Type B pancreatic cell (in vitro differentiated cells): ENCODE results near the gene MBL2. TPM values are rescaled to one million over a fixed set of nuclear protein-coding genes. Genes with fewer than 3 reads are reported as not detected.

Experiments
- DNase-seq: peaks from one replicate; pipeline ENCODE4 v3.0.0; 2021; ENCODE audit warnings: mixed read lengths; ENCODE audit not compliant: unreplicated experiment; ENCODE audit errors: extremely low spot score
- H3K27ac Mint-ChIP-seq: 2 replicates; pipeline ENCODE4 v1.8.0; 2021; ENCODE audit warnings: mild to moderate bottlenecking, mixed read lengths
- H3K27me3 Mint-ChIP-seq: 2 replicates; pipeline ENCODE4 v1.8.0; 2021; ENCODE audit warnings: mixed read lengths
- H3K36me3 Mint-ChIP-seq: 2 replicates; pipeline ENCODE4 v1.8.0; 2021; ENCODE audit warnings: mixed read lengths
- H3K4me1 Mint-ChIP-seq: one replicate; pipeline ENCODE4 v1.8.0; 2021; ENCODE audit warnings: mixed read lengths; ENCODE audit not compliant: unreplicated experiment
- H3K4me3 Mint-ChIP-seq: 2 replicates; pipeline ENCODE4 v1.8.0; 2021; ENCODE audit warnings: mild to moderate bottlenecking, mixed read lengths
- H3K9me3 Mint-ChIP-seq: 2 replicates; pipeline ENCODE4 v1.8.0; 2021; ENCODE audit warnings: mixed read lengths
- CTCF ChIP-seq: fragments of 200-600 bp; sonication (generic); conservative IDR thresholded peaks from 2 replicates; pipeline ENCODE4 v1.5.0; 2021; ENCODE audit warnings: antibody characterized with exemption, mild to moderate bottlenecking
- total RNA-seq: library from RNA; stranded (reverse); gene quantifications from 2 replicates; pipeline ENCODE4 v1.2.1, GENCODE V29; 2021; ENCODE audit warnings: low replicate concordance

The MBL2 gene
- total RNA-seq, 1 donor from 2014 or later = not detected

- DNase-seq = no peak
- H3K9me3 Mint-ChIP-seq = no peaks in the 10 kb centered on the region
- no peak for TF ChIP-seq CTCF
Measured at GRCh38 chr10:52777414-52777813, 4.8 kb upstream of the MBL2 start.

GRCh38 chr10:52776471-52776903 is 3.9 kb upstream of the MBL2 start:
- no peak overlapping the region for H3K27ac Mint-ChIP-seq
- no peak for TF ChIP-seq CTCF
- H3K9me3 Mint-ChIP-seq = no peaks in the 10 kb centered on the region
- H3K4me3 Mint-ChIP-seq = no peak overlapping the region
- peaks cover 3% of the 10 kb centered on the region for H3K27me3 Mint-ChIP-seq
- no peak for DNase-seq
- no peaks in the 10 kb centered on the region for H3K36me3 Mint-ChIP-seq
- H3K4me1 Mint-ChIP-seq = peaks cover 4% of the 10 kb centered on the region

More at GRCh38 chr10:52777414-52777813, 4.8 kb upstream of the MBL2 start:
- Mint-ChIP-seq H3K27me3 (peaks cover 3% of the 10 kb centered on the region), H3K36me3 (no peaks in the 10 kb centered on the region), H3K4me1 (peaks cover 4% of the 10 kb centered on the region), H3K27ac (no peak overlapping the region), H3K4me3 (no peak overlapping the region)

- no peak for DNase-seq
- Mint-ChIP-seq H3K27me3 (peaks cover 3% of the 10 kb centered on the region), H3K27ac (no peak overlapping the region), H3K4me1 (peaks cover 8% of the 10 kb centered on the region), H3K4me3 (no peak overlapping the region), H3K36me3 (no peaks in the 10 kb centered on the region), H3K9me3 (no peaks in the 10 kb centered on the region)
- no peak for TF ChIP-seq CTCF
Measured at GRCh38 chr10:52775132-52775647, 2.6 kb upstream of the MBL2 start.

- no peaks in the 10 kb centered on the region for H3K9me3 Mint-ChIP-seq
- no peak overlapping the region for H3K27ac Mint-ChIP-seq
- no peak overlapping the region for H3K4me3 Mint-ChIP-seq
- H3K4me1 Mint-ChIP-seq = peaks cover 4% of the 10 kb centered on the region
- H3K36me3 Mint-ChIP-seq = no peaks in the 10 kb centered on the region
- DNase-seq = no peak
- no peak for TF ChIP-seq CTCF
- no peaks in the 10 kb centered on the region for H3K27me3 Mint-ChIP-seq
Measured at GRCh38 chr10:52774600-52775106, 2.1 kb upstream of the MBL2 start.

- Mint-ChIP-seq H3K27ac (no peak overlapping the region), H3K4me1 (peaks cover 4% of the 10 kb centered on the region), H3K27me3 (no peaks in the 10 kb centered on the region), H3K36me3 (no peaks in the 10 kb centered on the region), H3K4me3 (no peak overlapping the region), H3K9me3 (no peaks in the 10 kb centered on the region)
- DNase-seq = no peak
- TF ChIP-seq CTCF = no peak
Measured at GRCh38 chr10:52774182-52774581, 1.6 kb upstream of the MBL2 start.
